SW 1271 (cell line): ENCODE results near the gene LYZL2.
"Not testable (repeated sequence)": the region's sequence is repeated elsewhere in the genome, so short reads cannot be mapped to it uniquely, and the experiment has no call there.

Experiments
- DNase-seq, 2 experiments: peaks; one replicate each; lab custom pipeline; 2025; lab: John Stamatoyannopoulos, UW

The LYZL2 gene

DNA sequence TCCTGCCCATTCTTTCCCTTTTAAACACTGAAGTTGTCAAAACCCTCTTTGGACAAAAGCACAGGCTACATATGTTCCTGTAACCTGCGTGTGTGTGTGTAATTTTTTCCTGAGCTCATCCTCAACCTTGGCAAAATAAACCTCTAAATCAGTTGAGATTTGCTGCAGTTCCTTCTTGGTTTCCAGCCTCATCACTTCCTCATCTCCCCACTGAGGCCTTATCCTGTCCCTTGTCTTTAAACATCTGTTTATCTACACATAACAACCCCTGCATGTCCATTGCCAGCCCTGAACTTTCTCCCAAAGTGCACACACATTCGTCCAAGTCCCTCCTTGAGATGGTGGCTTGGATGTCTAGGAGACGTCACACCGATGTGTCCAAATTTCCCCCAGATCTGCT is 35.5 kb downstream of the LYZL2 start:
- no peak for DNase-seq

- not testable (repeated sequence) for DNase-seq
These were observed 36.8 kb downstream of the LYZL2 start for GRCh38 chr10:30592770-30593169.

DNA sequence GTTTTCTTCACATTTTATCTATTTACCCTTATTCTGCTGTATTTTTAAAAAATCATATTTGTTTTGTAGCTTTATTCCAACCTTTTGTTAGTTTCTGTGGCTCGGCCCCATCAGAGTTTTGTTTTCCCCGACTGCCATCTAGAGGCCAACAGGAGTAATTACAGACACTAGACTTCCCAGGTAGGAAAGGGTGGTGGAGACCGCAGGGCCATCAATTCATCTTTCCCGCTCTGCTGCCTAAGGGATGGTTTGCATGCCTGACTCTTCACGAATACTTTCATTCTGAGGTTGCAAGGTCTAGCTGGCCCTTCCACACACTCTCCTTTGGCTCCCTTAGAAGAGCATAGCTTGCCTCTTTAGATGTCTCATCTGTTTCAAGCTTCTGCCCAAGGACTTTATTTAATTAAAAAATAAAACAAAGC is 38.3 kb downstream of the LYZL2 start:
- peak; percentile 12 to 70 for DNase-seq

DNA sequence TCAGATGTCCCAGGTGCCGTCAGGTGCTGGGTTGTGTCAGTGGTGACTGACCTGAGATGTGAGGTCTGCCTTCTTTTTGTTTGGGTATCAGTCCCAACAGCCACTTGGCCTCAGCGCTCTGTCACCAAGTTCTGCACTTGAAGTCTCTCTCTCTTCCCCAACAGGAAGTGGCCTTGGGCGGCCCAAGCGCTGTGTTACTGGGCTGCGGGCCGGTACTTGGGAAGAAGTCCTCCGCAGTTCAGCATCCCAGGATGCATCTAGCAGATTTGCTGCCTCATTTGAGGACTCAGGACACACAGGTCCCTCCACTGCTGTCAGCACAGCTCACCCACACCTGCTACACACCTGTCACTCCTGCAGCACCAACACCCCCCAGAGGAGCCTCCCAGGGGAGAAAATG is 40.1 kb downstream of the LYZL2 start:
- no peak for DNase-seq

GRCh38 chr10:30587522-30588031 is 42.0 kb downstream of the LYZL2 start:
- no peak for DNase-seq

DNA sequence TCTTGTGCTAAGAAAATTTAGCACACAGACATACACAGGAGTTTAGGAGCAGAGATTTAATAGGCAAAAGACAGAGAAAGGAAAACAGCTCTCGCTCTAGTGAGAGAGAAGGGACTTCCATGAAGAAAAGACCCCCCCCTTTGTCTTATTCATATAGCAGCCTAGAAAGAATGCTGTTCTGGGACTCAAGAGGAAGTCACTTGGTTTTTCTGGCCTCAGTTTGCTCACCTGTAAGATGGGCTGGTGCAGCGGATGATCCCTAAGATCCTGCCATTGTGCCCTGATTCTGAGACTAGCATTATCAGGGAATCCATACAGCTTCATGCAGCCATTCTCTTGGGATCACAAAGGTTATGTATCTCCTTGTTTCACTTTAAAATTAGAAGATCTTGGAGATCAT is 42.7 kb downstream of the LYZL2 start:
- DNase-seq, result no peak

DNA sequence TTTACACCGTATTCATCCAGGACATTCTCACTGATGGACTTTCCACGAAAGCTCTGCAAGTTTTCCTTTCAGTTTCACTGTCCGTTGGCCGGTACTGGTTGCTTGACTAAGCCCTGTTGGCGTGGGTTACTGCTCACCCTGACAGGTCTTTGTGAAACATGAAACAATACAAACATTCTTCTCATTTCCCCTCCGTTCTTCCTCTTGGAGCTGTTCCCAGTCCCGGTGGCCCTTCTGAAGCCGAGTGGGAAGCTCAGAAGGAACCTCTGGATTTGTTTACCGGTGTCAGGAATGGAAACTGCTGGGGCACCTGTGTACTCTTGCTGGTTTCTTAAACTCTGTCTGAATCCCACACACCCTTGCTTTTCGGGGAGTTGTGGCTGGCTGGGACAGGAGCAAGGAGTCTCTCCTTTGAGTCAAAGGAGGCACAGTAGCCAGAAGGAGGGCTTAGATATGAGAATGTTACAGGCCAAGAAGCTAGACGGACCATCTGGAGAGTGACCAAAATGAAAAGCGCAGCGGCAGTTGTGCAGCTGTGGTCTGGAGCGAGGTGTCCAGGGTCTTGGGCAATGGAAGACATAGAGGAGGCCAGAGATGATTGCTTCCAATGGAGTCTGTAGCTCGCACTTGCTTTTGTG is 45.7 kb downstream of the LYZL2 start:
- DNase-seq, result peak; percentile 27 to 63

DNA sequence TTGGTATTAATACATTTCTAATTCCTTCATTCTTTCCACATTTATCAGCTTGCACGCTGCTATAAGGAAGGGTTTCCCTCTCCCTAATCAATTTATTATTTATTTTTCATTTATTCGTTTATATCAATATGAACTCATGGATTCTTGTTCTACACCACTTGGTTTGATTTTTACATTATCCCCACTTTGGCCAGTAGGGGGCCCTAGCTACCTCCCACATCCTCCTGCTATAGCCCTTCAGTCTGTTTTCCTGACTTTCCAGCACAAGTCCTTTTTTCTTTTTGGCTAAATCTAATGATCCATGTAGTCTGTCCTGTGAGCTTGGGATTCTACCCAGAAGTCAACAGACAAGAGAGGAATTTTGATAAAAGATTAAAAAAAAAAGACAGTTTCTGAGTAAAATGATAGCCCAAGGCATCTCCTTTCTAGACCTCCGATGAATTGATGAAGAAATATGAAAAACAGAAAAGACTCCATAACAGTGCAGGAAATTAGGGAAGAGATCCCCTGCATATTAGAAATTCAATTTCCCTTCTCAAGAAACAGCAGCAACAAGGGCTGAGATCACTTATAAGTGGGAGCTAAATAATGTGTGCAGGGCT is 47.7 kb downstream of the LYZL2 start:
- DNase-seq, result peak; percentile 37 to 80

DNA sequence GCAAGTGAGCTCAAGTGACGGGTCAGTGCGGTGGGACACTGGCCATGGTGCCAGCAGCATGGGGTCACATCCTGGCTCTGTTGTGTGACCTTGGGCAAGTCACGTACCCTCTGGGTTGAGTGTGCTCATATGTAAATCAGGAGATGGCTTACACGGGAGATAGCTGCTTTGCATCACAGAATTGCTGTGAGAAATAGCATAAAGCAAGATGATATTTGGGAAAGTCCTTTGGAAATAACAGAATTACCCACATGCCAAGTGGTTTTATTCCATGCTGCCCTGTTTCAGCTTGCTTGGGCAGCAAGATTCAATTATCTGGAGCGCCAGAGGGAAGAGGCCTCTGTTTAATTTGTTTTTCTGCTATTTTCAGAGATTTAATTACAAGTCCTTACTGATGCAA is 48.9 kb downstream of the LYZL2 start:
- no peak for DNase-seq

DNA sequence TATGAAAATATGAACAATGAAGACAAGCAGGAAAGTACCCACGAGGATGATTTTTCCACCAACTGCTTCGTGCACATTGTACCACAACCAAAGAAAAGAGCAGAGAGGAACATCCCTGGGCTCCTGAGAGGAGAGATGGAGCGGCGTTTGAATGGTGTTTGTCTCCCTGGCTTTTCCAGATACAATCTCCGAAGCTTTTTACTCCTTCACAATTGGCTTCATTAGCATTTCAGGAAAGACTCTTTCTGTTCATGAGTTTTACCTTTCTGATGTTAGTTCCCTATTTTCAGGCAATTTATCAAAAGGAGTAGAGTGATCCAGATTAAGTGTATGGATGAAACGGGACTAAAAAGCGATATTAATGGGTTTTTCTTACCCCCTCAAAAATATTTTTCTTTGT is 49.3 kb downstream of the LYZL2 start:
- no peak for DNase-seq

DNA sequence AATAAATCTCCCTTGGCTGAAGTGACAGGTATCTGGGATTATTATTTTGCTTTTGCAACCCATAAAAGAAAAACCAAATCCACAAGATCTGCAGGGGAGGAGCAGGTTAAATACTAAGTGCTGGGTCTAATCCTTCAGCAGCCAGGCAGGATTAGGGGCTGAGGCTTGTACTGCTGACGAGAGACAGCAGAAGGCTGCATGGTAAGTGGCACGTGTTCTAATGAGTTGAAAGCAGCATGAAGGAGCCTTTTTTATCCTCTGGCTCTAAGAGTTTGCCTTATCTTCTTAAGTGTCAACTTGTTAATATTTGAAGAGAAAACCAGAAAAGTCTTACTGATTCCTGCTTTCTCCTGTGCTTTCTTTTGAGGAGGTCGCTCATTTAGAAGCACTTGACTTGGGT is 50.0 kb downstream of the LYZL2 start:
- DNase-seq, result no peak

- DNase-seq, result no peak
These were observed 52.5 kb downstream of the LYZL2 start for GRCh38 chr10:30577048-30577447.

DNA sequence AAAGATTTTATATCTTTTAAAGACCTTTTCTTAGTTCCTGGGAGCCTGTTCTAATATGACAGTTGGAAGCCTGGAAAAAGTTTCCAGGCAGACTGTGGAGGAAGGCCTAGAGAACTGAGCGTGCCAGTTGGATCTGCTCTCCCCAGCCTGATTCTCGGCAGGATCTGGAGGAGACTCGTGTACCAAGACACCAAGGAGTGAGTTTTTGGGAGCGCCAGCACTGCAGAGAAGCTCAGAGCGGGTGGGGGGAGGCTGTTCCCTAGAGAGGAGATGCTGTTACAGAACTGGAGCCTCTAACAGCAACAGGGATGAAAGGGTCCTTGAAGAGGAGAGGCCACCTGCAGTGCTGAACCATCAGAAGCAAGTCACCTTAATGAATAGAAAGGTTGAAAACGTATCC is 52.9 kb downstream of the LYZL2 start:
- no peak for DNase-seq

- DNase-seq, result no peak
These were observed 55.1 kb downstream of the LYZL2 start for GRCh38 chr10:30574432-30574796.

- no peak for DNase-seq
These were observed 55.7 kb downstream of the LYZL2 start for GRCh38 chr10:30573721-30574431.

DNA sequence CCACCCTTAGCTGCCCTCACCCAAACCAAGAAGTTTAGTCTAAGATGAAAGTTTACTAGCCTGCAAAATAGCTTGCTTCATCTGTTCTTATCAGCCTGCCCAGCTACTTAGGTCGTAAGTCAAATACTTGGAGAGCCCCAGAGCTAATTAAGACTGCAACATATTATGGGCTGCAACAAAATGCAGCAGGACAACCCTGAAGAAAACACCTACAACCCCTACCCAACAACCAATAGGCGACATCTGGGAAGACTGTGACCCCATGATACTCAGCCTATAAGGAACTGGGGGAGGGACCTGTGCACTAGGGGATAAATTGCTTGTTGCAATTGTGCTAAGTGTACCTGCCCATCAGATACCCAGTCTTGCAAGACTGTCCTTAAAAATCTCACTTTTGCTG is 64.1 kb downstream of the LYZL2 start:
- no peak for DNase-seq

DNA sequence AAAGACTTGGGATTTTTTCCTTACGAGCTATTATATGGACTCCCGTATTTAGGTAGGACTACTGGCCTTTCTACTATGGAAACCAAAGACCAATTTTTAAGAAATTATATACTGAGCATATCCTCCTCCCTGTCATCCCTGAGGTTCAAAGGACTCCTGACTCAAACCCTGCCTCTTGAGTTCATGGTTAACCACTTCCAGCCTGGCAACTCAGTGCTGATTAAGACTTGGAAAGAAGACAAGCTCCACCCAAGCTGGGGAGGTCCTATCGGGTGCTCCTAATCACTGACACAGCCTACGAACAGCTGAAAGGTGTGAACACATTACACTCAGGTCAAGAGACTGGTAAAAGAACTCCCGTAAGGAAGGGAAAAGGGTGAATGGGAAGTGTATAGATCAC is 66.8 kb downstream of the LYZL2 start:
- no peak for DNase-seq
